ENCODE results near the gene PLBD1.

The PLBD1 gene

GRCh38 chr12:14605401-14605989 is 37.8 kb upstream of the PLBD1 start:
- no peak for DNase-seq (ENCODE audit: extremely low read depth, low read depth)
- no peak for TF ChIP-seq CTCF (IDR thresholded peaks at IDR 0.05; ENCODE audit: low read depth, low read length)

- no peak for DNase-seq (ENCODE audit: extremely low read depth, low read depth)
- no peak for TF ChIP-seq CTCF (IDR thresholded peaks at IDR 0.05; ENCODE audit: low read depth, low read length)
Measured at GRCh38 chr12:14601692-14602478, 34.2 kb upstream of the PLBD1 start.

- no peak for DNase-seq (ENCODE audit: extremely low read depth, low read depth)
- TF ChIP-seq CTCF (IDR thresholded peaks at IDR 0.05; ENCODE audit: low read depth, low read length): no peak
Measured at GRCh38 chr12:14597480-14597879, 29.8 kb upstream of the PLBD1 start.

- no peak for DNase-seq (ENCODE audit: extremely low read depth, low read depth)
- no peak for TF ChIP-seq CTCF (IDR thresholded peaks at IDR 0.05; ENCODE audit: low read depth, low read length)
Measured at GRCh38 chr12:14591719-14592118, 24.0 kb upstream of the PLBD1 start.

GRCh38 chr12:14589169-14590004 is 21.7 kb upstream of the PLBD1 start:
- TF ChIP-seq CTCF (IDR thresholded peaks at IDR 0.05; ENCODE audit: low read depth, low read length): no peak
- DNase-seq (ENCODE audit: extremely low read depth, low read depth): no peak

- no peak for TF ChIP-seq CTCF (IDR thresholded peaks at IDR 0.05; ENCODE audit: low read depth, low read length)
- no peak for DNase-seq (ENCODE audit: extremely low read depth, low read depth)
Measured at GRCh38 chr12:14588571-14588970, 20.9 kb upstream of the PLBD1 start.

- no peak for DNase-seq (ENCODE audit: extremely low read depth, low read depth)
- TF ChIP-seq CTCF (IDR thresholded peaks at IDR 0.05; ENCODE audit: low read depth, low read length): no peak
Measured at GRCh38 chr12:14578646-14579045, 11.0 kb upstream of the PLBD1 start.
